Fibroblast of lung (primary cell): Measurements from ENCODE around the gene MAP3K8.

Experiments
- CTCF ChIP-seq, 2 donors: IDR thresholded peaks in 1 of 2; conservative IDR thresholded peaks in 1 of 2; 1 replicate in 1 of 2; 2 replicates in 1 of 2; pipeline ENCODE4 v1.5.1; 2011 to 2012; ENCODE audit warnings: low read length in 2 of 2, control low read depth in 1 of 2, inconsistent platforms in 1 of 2, low read depth in 1 of 2, mild to moderate bottlenecking in 1 of 2
- EZH2 ChIP-seq: IDR thresholded peaks from 2 replicates; pipeline ENCODE4 v1.5.1; 2012; ENCODE audit warnings: low read length, control low read depth, mild to moderate bottlenecking; ENCODE audit errors: missing control alignments

- TF ChIP-seq CTCF (conservative IDR thresholded peaks at IDR 0.05 in 1 of 2, IDR thresholded peaks at IDR 0.05 in 1 of 2; ENCODE audit: low read depth in 1 of 2, low read length in 2 of 2) (no peak), EZH2 (no peak)
These were observed 21.8 kb downstream of the MAP3K8 start for GRCh38 chr10:30455816-30456215.
